Right lobe of liver (tissue), 4 donors: ENCODE measurements around the gene TMEM201.

Experiments used
- POLR2A ChIP-seq: fragments of 450-650 bp; IDR thresholded peaks from one replicate; pipeline ENCODE4 v1.6.1; 2017; ENCODE audit warnings: antibody characterized with exemption, mild to moderate bottlenecking
- TF ChIP-seq, protein P1 (sequence below), 4 donors: fragments of 200-600 bp in 3 of 4; fragments of 450-650 bp in 1 of 4; IDR thresholded peaks; one replicate each; pipeline versions ENCODE4 v1.5.1 to v1.8.0; 2016 to 2022; ENCODE audit warnings: antibody characterized with exemption in 4 of 4, mild to moderate bottlenecking in 2 of 4
- donor health status: DM: no; HTN: no; CAD: no.
- donor health status: DM: no; HTN: no; CAD: no.
- donor health status: DM: no; HTN: yes; CAD: no.

DNA sequence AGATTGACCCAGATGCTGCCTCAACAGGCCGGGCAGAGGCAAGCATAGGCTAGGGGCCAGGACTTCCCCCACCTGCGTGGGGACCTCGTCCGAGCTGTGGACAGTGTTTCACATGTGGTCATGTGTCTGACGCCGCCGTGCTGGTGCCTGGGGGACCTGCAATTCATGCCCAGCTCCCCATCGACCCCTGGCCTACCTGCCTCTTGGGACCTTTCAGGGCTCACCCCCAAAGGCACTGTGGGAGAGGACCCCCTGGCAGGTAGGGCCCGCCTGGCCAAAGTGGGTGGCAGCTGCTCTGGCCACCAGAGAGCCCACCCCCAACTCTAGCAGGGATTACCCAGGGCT lies 4.4 kb downstream of the TMEM201 start:
- TF ChIP-seq, protein P1, sequence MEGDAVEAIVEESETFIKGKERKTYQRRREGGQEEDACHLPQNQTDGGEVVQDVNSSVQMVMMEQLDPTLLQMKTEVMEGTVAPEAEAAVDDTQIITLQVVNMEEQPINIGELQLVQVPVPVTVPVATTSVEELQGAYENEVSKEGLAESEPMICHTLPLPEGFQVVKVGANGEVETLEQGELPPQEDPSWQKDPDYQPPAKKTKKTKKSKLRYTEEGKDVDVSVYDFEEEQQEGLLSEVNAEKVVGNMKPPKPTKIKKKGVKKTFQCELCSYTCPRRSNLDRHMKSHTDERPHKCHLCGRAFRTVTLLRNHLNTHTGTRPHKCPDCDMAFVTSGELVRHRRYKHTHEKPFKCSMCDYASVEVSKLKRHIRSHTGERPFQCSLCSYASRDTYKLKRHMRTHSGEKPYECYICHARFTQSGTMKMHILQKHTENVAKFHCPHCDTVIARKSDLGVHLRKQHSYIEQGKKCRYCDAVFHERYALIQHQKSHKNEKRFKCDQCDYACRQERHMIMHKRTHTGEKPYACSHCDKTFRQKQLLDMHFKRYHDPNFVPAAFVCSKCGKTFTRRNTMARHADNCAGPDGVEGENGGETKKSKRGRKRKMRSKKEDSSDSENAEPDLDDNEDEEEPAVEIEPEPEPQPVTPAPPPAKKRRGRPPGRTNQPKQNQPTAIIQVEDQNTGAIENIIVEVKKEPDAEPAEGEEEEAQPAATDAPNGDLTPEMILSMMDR (IDR thresholded peaks at IDR 0.05), result no peak
- no peak for TF ChIP-seq POLR2A
